HEK293 (cell line): ENCODE data around the gene ZSWIM7.

ENCODE experiments used
- CTCF ChIA-PET: fragments of 350-600 bp; formaldehyde crosslinking; extraction: SDS; loops from one replicate; lab custom pipeline; 2021; ENCODE audit warnings: antibody characterized with exemption; lab: Yijun Ruan, JAX
- POLR2A ChIA-PET: fragments of 300-600 bp; formaldehyde crosslinking; extraction: SDS; loops from one replicate; lab custom pipeline; 2020; ENCODE audit warnings: antibody characterized with exemption, inconsistent platforms; lab: Yijun Ruan, JAX
- H3K27ac ChIP-seq: fragments of 200-500 bp; sonication (Bioruptor generic); 2 replicates; pipeline ENCODE4 v1.5.1; 2014; ENCODE audit warnings: low read depth, low read length, control low read depth, inconsistent platforms; ENCODE audit errors: extremely low read depth
- H3K36me3 ChIP-seq, 2 experiments: fragments of 200-500 bp in 1 of 2; sonication (Bioruptor generic) in 1 of 2; 1 replicate in 1 of 2; 2 replicates in 1 of 2; pipeline ENCODE4 v1.5.1; 2014 to 2017; ENCODE audit warnings: inconsistent platforms in 2 of 2, low read length in 2 of 2; ENCODE audit not compliant: control insufficient read depth in 2 of 2, insufficient read depth in 1 of 2
- H3K4me1 ChIP-seq: fragments of 200-500 bp; sonication (Bioruptor generic); 2 replicates; pipeline ENCODE4 v1.5.1; 2014; ENCODE audit warnings: mild to moderate bottlenecking, low read length, inconsistent platforms; ENCODE audit not compliant: control insufficient read depth, insufficient read depth
- H3K4me3 ChIP-seq: 2 replicates; pipeline ENCODE4 v1.5.1; 2011; ENCODE audit warnings: low read depth, mild to moderate bottlenecking, control low read depth, low read length, moderate library complexity
- H3K9me3 ChIP-seq: fragments of 200-500 bp; sonication (Bioruptor generic); 2 replicates; pipeline ENCODE4 v1.5.1; 2014; ENCODE audit warnings: low read depth, low read length, inconsistent platforms; ENCODE audit not compliant: control insufficient read depth, insufficient read depth
- ELK4 ChIP-seq: IDR thresholded peaks from 2 replicates; pipeline ENCODE4 v1.6.1; 2011; ENCODE audit warnings: mild to moderate bottlenecking, low read depth, low read length, borderline replicate concordance
- GLI2 ChIP-seq: fragments of 450-650 bp; formaldehyde crosslinking; IDR thresholded peaks from 2 replicates; pipeline ENCODE4; 2017; ENCODE audit warnings: missing biosample characterization, missing genetic modification characterization, low read depth, borderline replicate concordance
- KLF17 ChIP-seq: fragments of 450-650 bp; formaldehyde crosslinking; IDR thresholded peaks from 2 replicates; pipeline ENCODE4 v1.5.1; 2016; ENCODE audit warnings: missing biosample characterization, missing genetic modification characterization
- OVOL3 ChIP-seq: fragments of 450-650 bp; formaldehyde crosslinking; IDR thresholded peaks from 2 replicates; pipeline ENCODE4 v1.5.1; 2016; ENCODE audit warnings: missing biosample characterization, missing genetic modification characterization
- PATZ1 ChIP-seq: fragments of 450-650 bp; formaldehyde crosslinking; IDR thresholded peaks from 2 replicates; pipeline ENCODE4 v1.5.1; 2016; ENCODE audit warnings: missing biosample characterization, missing genetic modification characterization
- PRDM1 ChIP-seq: fragments of 450-650 bp; formaldehyde crosslinking; IDR thresholded peaks from 2 replicates; pipeline ENCODE4; 2016; ENCODE audit warnings: missing biosample characterization, missing genetic modification characterization
- SP2 ChIP-seq: fragments of 450-650 bp; formaldehyde crosslinking; IDR thresholded peaks from 2 replicates; pipeline ENCODE4 v1.5.1; 2016; ENCODE audit warnings: missing biosample characterization, missing genetic modification characterization
- YY2 ChIP-seq: fragments of 450-650 bp; formaldehyde crosslinking; IDR thresholded peaks from 2 replicates; pipeline ENCODE4 v1.5.1; 2016; ENCODE audit warnings: missing biosample characterization, missing genetic modification characterization
- ZBTB11 ChIP-seq: fragments of 450-650 bp; formaldehyde crosslinking; conservative IDR thresholded peaks from 2 replicates; pipeline ENCODE4 v1.5.1; 2016; ENCODE audit warnings: low read depth, missing biosample characterization, missing genetic modification characterization
- ZBTB6 ChIP-seq: fragments of 450-650 bp; formaldehyde crosslinking; IDR thresholded peaks from 2 replicates; pipeline ENCODE4 v1.5.1; 2017; ENCODE audit warnings: missing biosample characterization, missing genetic modification characterization
- ZEB2 ChIP-seq: fragments of 450-650 bp; formaldehyde crosslinking; IDR thresholded peaks from 2 replicates; pipeline ENCODE4 v1.5.1; 2016; ENCODE audit warnings: missing biosample characterization, missing genetic modification characterization
- ZFP41 ChIP-seq: fragments of 450-650 bp; formaldehyde crosslinking; IDR thresholded peaks from 2 replicates; pipeline ENCODE4 v1.5.1; 2016; ENCODE audit warnings: missing biosample characterization, missing genetic modification characterization, borderline replicate concordance
- ZNF10 ChIP-seq: fragments of 450-650 bp; formaldehyde crosslinking; IDR thresholded peaks from 2 replicates; pipeline ENCODE4 v1.5.1; 2017; ENCODE audit warnings: missing biosample characterization, missing genetic modification characterization
- ZNF121 ChIP-seq: fragments of 450-650 bp; formaldehyde crosslinking; IDR thresholded peaks from 2 replicates; pipeline ENCODE4 v1.5.1; 2016; ENCODE audit warnings: missing biosample characterization, missing genetic modification characterization
- ZNF16 ChIP-seq: fragments of 450-650 bp; formaldehyde crosslinking; IDR thresholded peaks from 2 replicates; pipeline ENCODE4 v1.5.1; 2016; ENCODE audit warnings: low read depth, missing biosample characterization, missing genetic modification characterization
- ZNF214 ChIP-seq: fragments of 450-650 bp; formaldehyde crosslinking; IDR thresholded peaks from 2 replicates; pipeline ENCODE4 v1.5.1; 2017; ENCODE audit warnings: missing biosample characterization, mild to moderate bottlenecking, missing genetic modification characterization, borderline replicate concordance
- ZNF26 ChIP-seq: fragments of 450-650 bp; formaldehyde crosslinking; IDR thresholded peaks from 2 replicates; pipeline ENCODE4 v1.5.1; 2016; ENCODE audit warnings: missing biosample characterization, missing genetic modification characterization
- ZNF362 ChIP-seq: fragments of 450-650 bp; formaldehyde crosslinking; IDR thresholded peaks from 2 replicates; pipeline ENCODE4 v1.5.1; 2016; ENCODE audit warnings: missing biosample characterization, missing genetic modification characterization
- ZNF776 ChIP-seq: fragments of 450-650 bp; formaldehyde crosslinking; IDR thresholded peaks from 2 replicates; pipeline ENCODE4 v1.5.0; 2017; ENCODE audit warnings: missing biosample characterization, missing genetic modification characterization, borderline replicate concordance
- ZNF837 ChIP-seq: fragments of 450-650 bp; formaldehyde crosslinking; IDR thresholded peaks from 2 replicates; pipeline ENCODE4 v1.5.1; 2016; ENCODE audit warnings: missing biosample characterization, missing genetic modification characterization

The ZSWIM7 gene

GRCh38 chr17:16040710-16041251 is 41.3 kb upstream of the ZSWIM7 start:
- peaks cover 76 to 85% of the 10 kb centered on the region in 2 experiments for H3K36me3 ChIP-seq

GRCh38 chr17:16037636-16038035 is 38.1 kb upstream of the ZSWIM7 start:
- H3K4me1 ChIP-seq, result no peaks in the 10 kb centered on the region
- POLR2A ChIA-PET, result no interaction called here
- H3K9me3 ChIP-seq, result no peaks in the 10 kb centered on the region
- H3K27ac ChIP-seq, result 0 out of 2 replicates have a peak overlapping the region, but pooled peaks have one; percentile 30
- peaks cover 83 to 88% of the 10 kb centered on the region in 2 experiments for H3K36me3 ChIP-seq
- H3K4me3 ChIP-seq, result no peak overlapping the region
- CTCF ChIA-PET, result interaction anchor here (0.9 to 1.0 kb wide), 3 partner anchors 10 to 60 kb away, joined by 3 read pairs; no protein-coding TSS in a partner anchor
- TF ChIP-seq ZNF214 (tag by site-specific recombination) (no peak), YY2 (tag by site-specific recombination) (no peak), ZNF10 (tag by site-specific recombination) (no peak), ZNF837 (tag by site-specific recombination) (no peak), ZBTB11 (tag by site-specific recombination) (no peak), ZNF362 (no peak), OVOL3 (tag by site-specific recombination) (no peak), ZNF776 (tag by site-specific recombination) (no peak), ZBTB6 (tag by site-specific recombination) (no peak), ZNF16 (tag by site-specific recombination) (no peak), ZFP41 (tag by site-specific recombination) (no peak), PRDM1 (no peak), KLF17 (no peak), GLI2 (no peak), ELK4 (no peak)

More at GRCh38 chr17:16040710-16041251, 41.3 kb upstream of the ZSWIM7 start:
- H3K4me3 ChIP-seq, result no peak overlapping the region
- H3K4me1 ChIP-seq, result no peaks in the 10 kb centered on the region
- ChIA-PET POLR2A (no interaction called here), CTCF (interaction anchor here (0.7 kb wide), 1 partner anchor 13 kb away, joined by 7 read pairs; no protein-coding TSS in a partner anchor)
- no peak overlapping the region for H3K27ac ChIP-seq
- H3K9me3 ChIP-seq, result no peaks in the 10 kb centered on the region
- TF ChIP-seq ZNF121 (tag by site-specific recombination) (peak; percentile 96), SP2 (tag by site-specific recombination) (no peak), ZNF26 (no peak), PATZ1 (tag by site-specific recombination) (no peak), ZEB2 (tag by site-specific recombination) (no peak)
